Mammary epithelial cell (primary cell): Measurements from ENCODE around the gene NOC2L.
A peak's percentile ranks its signal among the peaks of the same experiment; 100 is the strongest.

ENCODE experiments used
- CTCF ChIP-seq, 2 donors: IDR thresholded peaks in 1 of 2; conservative IDR thresholded peaks in 1 of 2; 2 replicates each; pipeline ENCODE4 v1.5.1; 2011 to 2012; ENCODE audit warnings: inconsistent platforms in 2 of 2, low read length in 2 of 2, mild to moderate bottlenecking in 2 of 2, control low read depth in 1 of 2, low read depth in 1 of 2; ENCODE audit not compliant: insufficient read depth in 1 of 2; ENCODE audit errors: extremely low read depth in 1 of 2
- EZH2 ChIP-seq: IDR thresholded peaks from 2 replicates; pipeline ENCODE4 v1.6.1; 2012; ENCODE audit warnings: low read length, inconsistent platforms, borderline replicate concordance

DNA sequence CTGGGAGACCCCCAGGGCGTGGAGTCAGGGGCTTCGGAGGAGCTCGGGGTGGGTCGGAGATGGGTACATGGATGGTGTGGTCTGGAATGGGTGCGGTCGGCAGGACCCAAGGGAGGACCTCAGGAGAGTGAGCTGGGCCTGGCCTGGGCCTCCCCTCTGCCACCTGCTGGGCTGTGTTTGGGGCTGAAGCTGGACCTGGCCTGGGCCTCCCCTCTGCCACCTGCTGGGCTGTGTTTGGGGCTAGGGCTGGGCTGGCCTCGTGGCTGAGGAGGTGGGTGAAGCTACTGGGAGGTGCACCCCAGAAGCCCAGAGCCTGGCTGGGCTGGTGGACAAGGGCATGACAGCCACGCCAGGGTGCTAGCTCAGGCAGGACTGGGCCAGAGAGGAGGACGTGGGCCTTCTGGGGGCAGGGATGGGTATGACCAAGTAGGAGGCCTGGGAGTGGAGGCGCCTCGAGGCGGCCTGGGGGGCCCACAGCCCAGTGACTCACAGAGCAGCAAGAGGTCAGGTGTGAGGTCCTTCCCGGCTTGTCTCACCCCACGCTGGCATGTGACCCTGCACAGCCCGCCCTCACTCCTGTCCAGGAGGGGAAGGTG is 20.9 kb downstream of the NOC2L start:
- no peak for TF ChIP-seq EZH2
- TF ChIP-seq CTCF (conservative IDR thresholded peaks at IDR 0.05 in 1 of 2, IDR thresholded peaks at IDR 0.05 in 1 of 2; ENCODE audit: extremely low read depth in 1 of 2, insufficient read depth in 1 of 2, low read depth in 1 of 2, low read length in 2 of 2): peak; percentile 14 to 64
